NT2/D1 (cell line): ENCODE data around the gene PRX.

Source experiments
- YY1 ChIP-seq: IDR thresholded peaks from 2 replicates; pipeline ENCODE4 v1.6.1; 2011; ENCODE audit not compliant: insufficient read length, insufficient read depth
- ZNF274 ChIP-seq: IDR thresholded peaks from 2 replicates; pipeline ENCODE4 v1.6.1; 2011; ENCODE audit warnings: mild to moderate bottlenecking, low read depth, low read length

DNA sequence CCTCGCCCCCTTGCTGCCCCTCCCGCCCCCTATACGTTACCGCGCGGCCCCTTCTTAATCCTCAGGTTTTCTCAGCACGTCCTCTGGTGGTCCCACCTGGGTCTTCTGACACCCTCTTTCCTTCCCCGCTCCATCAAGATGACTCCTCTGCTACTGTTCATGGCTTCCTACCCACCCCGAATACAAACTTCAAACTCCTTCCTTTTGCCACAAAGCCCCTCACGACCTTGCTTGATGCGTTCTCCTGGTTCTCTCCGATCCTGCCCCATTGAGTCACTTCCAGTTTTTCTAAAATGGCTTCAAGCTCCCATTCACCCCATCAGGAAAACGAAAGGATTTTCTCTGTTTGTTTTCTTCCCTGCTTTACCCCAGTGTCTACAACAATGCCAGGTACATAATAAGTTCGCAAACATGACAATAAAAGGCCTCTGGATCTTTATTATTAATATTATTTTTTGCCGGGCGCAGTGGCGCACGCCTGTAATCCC is 31.7 kb upstream of the PRX start:
- TF ChIP-seq YY1 = no peak
- TF ChIP-seq ZNF274 = no peak
